HUES64 (cell line): ENCODE results near the gene MAP2K3.
"Not testable (repeated sequence)": the region's sequence is repeated elsewhere in the genome, so short reads cannot be mapped to it uniquely, and the experiment has no call there.

Experiments
- H3K27ac ChIP-seq: 2 replicates; pipeline ENCODE4 v1.7.0; 2013; ENCODE audit warnings: low read depth, low read length, inconsistent platforms
- H3K27me3 ChIP-seq: 2 replicates; pipeline ENCODE4 v1.6.1; 2013; ENCODE audit warnings: mild to moderate bottlenecking, low read length; ENCODE audit not compliant: insufficient read depth
- H3K36me3 ChIP-seq: 2 replicates; pipeline ENCODE4 v1.6.1; 2013; ENCODE audit warnings: mild to moderate bottlenecking, low read length; ENCODE audit not compliant: insufficient read depth
- H3K4me1 ChIP-seq: 2 replicates; pipeline ENCODE4 v1.6.1; 2013; ENCODE audit warnings: mild to moderate bottlenecking, low read length, moderate library complexity; ENCODE audit not compliant: insufficient read depth
- H3K4me3 ChIP-seq: 2 replicates; pipeline ENCODE4 v1.5.1; 2013; ENCODE audit warnings: mild to moderate bottlenecking, low read length, moderate library complexity
- H3K9ac ChIP-seq: 2 replicates; pipeline ENCODE4 v1.6.1; 2013; ENCODE audit warnings: mild to moderate bottlenecking, low read depth, low read length
- H3K9me3 ChIP-seq: 2 replicates; pipeline ENCODE4 v1.6.1; 2013; ENCODE audit warnings: low read depth, low read length; ENCODE audit not compliant: insufficient read depth
- WGBS: fragments of 150-250, 120-280 bp; methylation state at CpG from one replicate; pipeline ENCODE4 v1.1.7; 2013; ENCODE audit warnings: missing lambda C conversion rate; 5-methylcytosine and 5-hydroxymethylcytosine counted together

Gene MAP2K3

DNA sequence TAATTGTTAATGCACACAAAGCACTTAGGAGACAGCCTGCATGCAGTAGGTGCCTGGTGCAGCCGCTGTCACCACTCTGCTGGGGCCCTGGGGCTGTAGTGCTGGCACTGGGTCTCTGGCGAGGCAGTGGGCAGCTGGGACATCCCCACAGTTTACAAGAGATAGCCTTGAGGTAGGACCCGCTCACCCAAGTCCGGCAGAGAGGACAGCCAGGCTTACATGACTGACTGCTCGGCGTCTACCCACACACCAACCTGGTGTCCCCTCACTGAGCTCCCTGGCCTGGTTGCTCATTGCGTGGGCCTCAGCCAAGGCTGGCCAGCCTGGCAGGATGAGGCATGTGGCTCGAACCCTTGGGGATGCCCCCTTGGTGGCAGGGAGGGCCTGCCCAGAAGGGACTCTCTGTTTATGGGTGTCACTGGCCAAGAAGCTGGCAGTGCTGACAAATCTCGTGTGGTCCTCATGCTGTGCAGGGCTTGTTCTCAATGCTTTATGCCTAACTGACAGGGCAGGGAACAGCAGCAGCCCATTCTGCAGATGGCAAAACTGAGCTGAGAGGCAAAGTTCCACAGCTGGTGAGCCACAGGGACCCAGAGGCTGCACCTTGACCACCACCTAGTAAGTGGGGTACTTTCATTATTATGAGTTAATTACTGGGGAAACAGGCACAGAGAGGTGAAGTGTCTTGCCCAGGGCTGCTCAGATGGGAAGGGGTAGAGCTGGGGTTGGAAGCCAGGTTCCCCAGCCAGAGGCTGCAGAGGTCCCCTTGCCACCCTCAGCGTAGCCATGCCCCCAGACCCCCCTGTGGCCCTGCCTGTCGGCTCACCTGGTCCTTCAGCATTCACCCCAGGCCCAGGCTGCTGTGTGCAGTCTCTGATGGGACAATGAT lies 58.8 kb downstream of the MAP2K3 start:
- not testable (repeated sequence) for H3K9me3 ChIP-seq, H3K4me3 ChIP-seq, H3K27me3 ChIP-seq, H3K4me1 ChIP-seq, H3K9ac ChIP-seq, H3K27ac ChIP-seq, H3K36me3 ChIP-seq
- WGBS, result 72% methylated on average over 10 of the region's 11 CpGs

DNA sequence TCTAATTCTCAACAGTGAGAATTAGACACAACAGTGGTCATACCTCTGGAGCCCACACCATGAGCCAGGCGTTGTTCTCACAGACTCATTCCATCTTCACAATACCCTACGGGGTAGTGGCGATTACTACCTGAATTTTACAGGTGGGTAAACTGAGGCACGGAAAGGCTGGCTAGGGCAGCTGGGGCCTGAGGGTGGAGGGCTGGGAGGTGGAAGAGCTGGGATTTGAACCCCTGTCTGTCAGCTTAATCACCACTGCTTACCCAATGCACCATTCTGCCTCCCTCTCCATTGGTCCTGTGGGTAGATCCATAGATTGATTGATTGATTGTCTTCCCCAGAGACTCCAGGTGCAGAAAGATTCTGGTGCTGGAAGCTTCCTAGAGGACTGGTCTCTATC lies 60.3 kb downstream of the MAP2K3 start:
- not testable (repeated sequence) for H3K9me3 ChIP-seq, H3K36me3 ChIP-seq, H3K9ac ChIP-seq, H3K27me3 ChIP-seq, H3K27ac ChIP-seq, H3K4me1 ChIP-seq, H3K4me3 ChIP-seq
- 84% methylated on average over 4 of the region's 4 CpGs for WGBS

DNA sequence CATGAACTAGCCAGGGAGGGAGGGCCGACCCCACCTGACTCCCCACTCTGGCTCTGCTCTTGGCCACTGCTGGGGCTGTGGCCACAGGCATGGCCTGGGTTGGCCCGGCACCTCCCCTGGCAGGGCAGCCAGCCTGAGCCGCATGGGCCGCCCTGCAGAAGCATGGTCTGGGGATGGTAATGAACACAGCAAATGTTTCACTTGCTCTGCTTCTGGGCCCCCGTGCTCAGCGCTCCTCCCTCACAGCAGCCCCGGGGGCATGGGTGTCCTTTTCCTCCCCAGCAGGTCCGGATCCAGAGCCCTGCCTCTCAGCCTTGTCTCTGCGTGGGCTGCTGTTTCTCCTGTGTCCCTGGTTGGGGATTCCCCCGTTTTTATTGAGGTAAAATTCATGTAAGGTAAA lies 60.7 kb downstream of the MAP2K3 start:
- H3K4me3 ChIP-seq, result no peak overlapping the region
- no peaks in the 10 kb centered on the region for H3K27me3 ChIP-seq
- H3K36me3 ChIP-seq, result no peaks in the 10 kb centered on the region
- no peak overlapping the region for H3K27ac ChIP-seq
- no peak overlapping the region for H3K9ac ChIP-seq
- no peaks in the 10 kb centered on the region for H3K4me1 ChIP-seq
- H3K9me3 ChIP-seq, result no peaks in the 10 kb centered on the region
- WGBS, result 83% methylated on average over 9 of the region's 10 CpGs

DNA sequence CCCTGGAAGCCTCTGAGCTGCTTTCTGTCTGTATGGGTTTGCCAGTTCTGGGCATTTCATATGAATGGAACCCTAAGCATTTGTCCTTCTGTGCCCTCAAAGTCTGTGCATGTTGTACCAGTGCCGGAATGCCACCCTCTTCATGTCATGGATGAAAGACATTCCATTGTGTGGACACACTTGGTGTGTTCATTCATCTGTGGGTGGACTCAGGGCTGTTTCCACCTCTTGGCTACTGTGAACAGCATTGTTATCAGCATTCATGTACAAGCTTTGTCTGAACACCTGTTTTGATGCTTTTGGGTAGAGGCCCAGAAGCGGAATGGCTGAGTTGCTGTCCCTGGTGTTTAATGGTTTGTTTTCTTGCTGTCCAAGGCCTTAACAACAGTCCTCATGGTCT lies 61.6 kb downstream of the MAP2K3 start:
- WGBS, result no CpG with 5 or more reads among the region's 2 CpGs

DNA sequence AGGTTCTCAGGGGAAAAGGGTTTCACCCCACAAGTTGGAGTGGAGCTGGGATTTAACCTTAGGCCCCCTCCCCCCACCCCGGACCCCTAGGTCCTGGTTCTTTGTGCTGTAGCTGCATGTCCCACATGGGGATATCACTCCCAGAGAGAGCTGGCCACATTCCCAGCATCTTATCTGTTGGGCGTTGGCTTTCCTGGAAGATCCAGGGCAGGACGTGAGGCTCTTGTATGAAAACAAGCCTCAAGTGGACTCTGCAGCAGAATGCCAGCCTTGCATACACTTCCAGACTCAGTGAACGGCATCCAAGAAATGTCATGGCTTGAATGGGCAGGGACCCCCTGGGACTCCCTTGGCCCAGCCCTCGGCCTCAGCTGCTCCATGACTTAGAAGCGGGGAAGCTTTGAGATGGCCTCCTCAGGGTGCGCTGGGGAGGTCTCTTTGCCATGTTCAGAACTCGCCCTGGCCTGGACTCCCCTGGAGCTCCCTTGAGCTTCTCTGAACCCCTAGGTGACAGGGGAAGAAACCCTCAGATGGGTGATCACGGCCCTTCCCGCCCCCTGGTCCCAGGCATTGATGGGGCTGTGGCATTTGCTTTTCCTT lies 62.2 kb downstream of the MAP2K3 start:
- WGBS, result 85% methylated on average over 10 of the region's 10 CpGs
- not testable (repeated sequence) for H3K4me3 ChIP-seq, H3K9me3 ChIP-seq, H3K4me1 ChIP-seq, H3K9ac ChIP-seq, H3K27ac ChIP-seq, H3K36me3 ChIP-seq, H3K27me3 ChIP-seq

More for the DNA sequence above, 61.6 kb downstream of the MAP2K3 start:
- not testable (repeated sequence) for H3K4me3 ChIP-seq, H3K36me3 ChIP-seq, H3K9me3 ChIP-seq, H3K27ac ChIP-seq, H3K27me3 ChIP-seq, H3K9ac ChIP-seq, H3K4me1 ChIP-seq

DNA sequence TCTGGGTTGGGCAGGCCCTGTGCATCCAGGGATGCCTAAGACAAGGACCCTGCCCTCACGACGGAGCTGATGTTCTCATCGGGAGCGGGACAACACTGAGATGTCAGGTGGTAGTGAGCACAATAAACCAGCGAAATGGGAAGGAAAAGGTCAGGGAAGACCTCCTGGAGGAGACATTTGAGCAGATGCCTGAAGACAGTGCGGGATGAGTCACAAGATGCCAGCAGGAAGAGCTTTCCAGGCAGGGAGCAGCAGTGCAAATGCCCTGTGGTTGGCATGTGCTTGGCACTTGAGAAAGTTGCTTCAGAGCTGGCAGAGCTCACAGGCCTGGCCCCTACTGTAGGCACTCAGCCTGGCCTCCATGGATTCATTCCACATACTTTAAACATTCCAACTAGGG lies 63.1 kb downstream of the MAP2K3 start:
- 92% methylated on average over 6 of the region's 6 CpGs for WGBS
- not testable (repeated sequence) for H3K9ac ChIP-seq, H3K27me3 ChIP-seq, H3K4me3 ChIP-seq, H3K27ac ChIP-seq, H3K36me3 ChIP-seq, H3K4me1 ChIP-seq, H3K9me3 ChIP-seq

DNA sequence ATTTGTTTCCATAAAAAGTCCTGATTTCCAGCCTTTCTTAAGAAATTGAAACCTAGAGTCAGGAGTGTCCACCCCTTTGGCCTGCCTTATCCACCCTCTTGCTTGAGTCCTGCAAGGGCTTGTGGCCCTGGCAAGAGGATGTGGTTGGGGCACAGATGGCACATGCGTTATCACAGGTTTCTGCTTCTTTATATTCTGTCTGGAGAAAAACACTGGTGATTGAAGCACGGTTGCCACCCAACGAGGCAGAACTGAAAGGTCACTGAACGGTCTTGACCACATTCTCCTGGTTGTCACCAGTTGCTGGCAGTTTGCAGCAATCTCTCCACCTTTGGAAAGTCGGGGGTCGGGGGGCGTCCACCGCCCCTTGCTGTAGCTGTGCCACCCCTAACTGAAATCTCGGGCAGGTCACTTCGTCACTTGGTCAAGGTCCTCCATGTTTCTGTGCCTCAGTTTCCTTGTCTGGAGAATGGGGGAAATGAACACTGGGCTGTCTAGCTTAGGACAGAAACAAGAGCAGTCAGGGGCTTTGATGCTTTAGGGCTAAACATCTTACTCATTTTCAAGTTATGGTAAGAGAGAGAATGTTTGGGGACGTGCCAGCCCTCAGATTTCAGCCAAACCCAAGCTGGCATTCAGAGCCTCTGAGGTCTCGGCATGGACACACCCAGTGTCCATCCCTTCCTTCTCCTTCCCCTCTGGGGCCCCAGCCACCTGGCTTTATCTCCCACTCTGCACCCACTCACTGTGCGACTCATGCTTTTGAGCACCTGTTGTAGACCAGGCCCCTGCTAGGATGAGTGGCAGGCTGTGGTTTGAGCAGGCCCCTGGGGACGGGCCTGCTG lies 63.8 kb downstream of the MAP2K3 start:
- not testable (repeated sequence) for H3K4me1 ChIP-seq, H3K9me3 ChIP-seq, H3K36me3 ChIP-seq, H3K27me3 ChIP-seq, H3K27ac ChIP-seq, H3K4me3 ChIP-seq, H3K9ac ChIP-seq
- WGBS, result 78% methylated on average over 6 of the region's 14 CpGs

- no CpG with 5 or more reads among the region's 7 CpGs for WGBS
- not testable (repeated sequence) for H3K27me3 ChIP-seq, H3K4me1 ChIP-seq, H3K9ac ChIP-seq, H3K27ac ChIP-seq, H3K4me3 ChIP-seq, H3K36me3 ChIP-seq, H3K9me3 ChIP-seq
Observed at GRCh38 chr17:21348926-21349261, 64.4 kb downstream of the MAP2K3 start.

DNA sequence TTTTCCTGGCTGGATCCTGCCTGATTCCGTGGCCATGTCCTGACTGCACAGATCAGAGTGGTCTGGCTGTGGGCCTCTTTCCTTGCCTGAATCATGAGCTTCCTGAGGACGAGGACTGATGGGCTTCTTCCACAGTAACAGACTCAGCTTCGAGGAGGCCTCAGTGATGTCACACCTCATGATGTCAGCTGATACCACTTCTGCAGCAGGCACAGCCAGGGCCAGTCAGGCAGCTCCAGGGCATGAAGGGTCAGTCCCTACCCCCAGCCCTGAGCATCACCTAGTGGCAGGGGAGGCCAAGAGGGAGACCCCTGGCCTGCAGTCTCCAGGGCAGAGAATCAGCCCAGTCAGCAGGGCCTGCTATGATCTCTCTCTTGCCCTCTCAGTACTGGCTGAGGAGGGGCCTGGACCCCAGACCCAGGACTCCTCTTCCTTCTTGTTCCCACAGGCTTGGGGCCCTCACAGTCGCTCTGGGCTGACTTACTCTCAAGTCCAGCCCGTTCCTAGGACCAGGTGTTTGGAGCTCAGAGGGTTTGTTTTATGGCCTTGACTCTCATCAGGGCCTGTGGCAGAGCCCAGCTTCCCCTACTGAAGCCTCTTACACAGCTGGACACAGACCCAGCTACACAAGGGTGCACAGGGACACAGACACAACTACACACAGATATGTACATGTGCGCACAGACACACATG lies 65.0 kb downstream of the MAP2K3 start:
- not testable (repeated sequence) for H3K36me3 ChIP-seq, H3K4me1 ChIP-seq, H3K9ac ChIP-seq, H3K27me3 ChIP-seq, H3K27ac ChIP-seq, H3K9me3 ChIP-seq, H3K4me3 ChIP-seq
- 88% methylated on average over 5 of the region's 6 CpGs for WGBS

GRCh38 chr17:21350495-21350894 lies 66.0 kb downstream of the MAP2K3 start:
- H3K36me3 ChIP-seq, H3K9ac ChIP-seq, H3K27me3 ChIP-seq, H3K4me3 ChIP-seq, H3K9me3 ChIP-seq, H3K27ac ChIP-seq, H3K4me1 ChIP-seq: not testable (repeated sequence)
- 87% methylated on average over 19 of the region's 19 CpGs for WGBS
